HepG2 (cell line): Measurements from ENCODE around the gene TMEM240. TPM values are rescaled to one million over a fixed set of nuclear protein-coding genes. Genes with fewer than 3 reads are reported as not detected.

Experiments
- HDAC6 ChIP-seq: fragments of 200-600 bp; sonication (generic); IDR thresholded peaks from 2 replicates; pipeline ENCODE4 v1.7.0; 2017; ENCODE audit warnings: mild to moderate bottlenecking, antibody characterized with exemption, low read length, low read depth
- HOXA5 ChIP-seq: sonication (generic); formaldehyde crosslinking; IDR thresholded peaks from 2 replicates; pipeline ENCODE4 v1.4.0; 2020; ENCODE audit warnings: missing genetic modification reagents
- IKZF1 ChIP-seq: fragments of 450-650 bp; IDR thresholded peaks from 2 replicates; pipeline ENCODE4 v1.7.1; 2016
- PBX3 ChIP-seq: sonication (generic); formaldehyde crosslinking; IDR thresholded peaks from 2 replicates; pipeline ENCODE4 v1.8.1; 2023; ENCODE audit warnings: missing genetic modification reagents, inconsistent platforms, borderline replicate concordance
- PRDM15 ChIP-seq: sonication (generic); formaldehyde crosslinking; IDR thresholded peaks from 2 replicates; pipeline ENCODE4 v1.4.0; 2020; ENCODE audit warnings: missing genetic modification reagents
- RBM39 ChIP-seq: fragments of 200-400 bp; formaldehyde crosslinking; IDR thresholded peaks from one replicate; pipeline ENCODE4 v1.6.1; 2018; ENCODE audit warnings: antibody characterized with exemption, mild to moderate bottlenecking, low read depth, low read length; ENCODE audit not compliant: poor library complexity, severe bottlenecking
- REPIN1 ChIP-seq: sonication (generic); formaldehyde crosslinking; IDR thresholded peaks from 2 replicates; pipeline ENCODE4 v1.8.0; 2022; ENCODE audit warnings: missing genetic modification reagents, low read depth, mild to moderate bottlenecking, borderline replicate concordance
- ZBED4 ChIP-seq: sonication (generic); formaldehyde crosslinking; IDR thresholded peaks from 2 replicates; pipeline ENCODE4 v1.4.0; 2020; ENCODE audit warnings: missing genetic modification reagents, borderline replicate concordance
- ZBTB26 ChIP-seq: IDR thresholded peaks from 2 replicates; pipeline ENCODE4 v1.6.1; 2016; ENCODE audit warnings: missing compliant biosample characterization, missing genetic modification reagents, borderline replicate concordance
- ZGPAT ChIP-seq: IDR thresholded peaks from 2 replicates; pipeline ENCODE4 v1.6.1; 2016; ENCODE audit warnings: mild to moderate bottlenecking
- ZNF17 ChIP-seq: sonication (generic); formaldehyde crosslinking; IDR thresholded peaks from 2 replicates; pipeline ENCODE4 v1.5.0; 2020; ENCODE audit warnings: mild to moderate bottlenecking, missing genetic modification reagents
- ZNF570 ChIP-seq: sonication (generic); formaldehyde crosslinking; IDR thresholded peaks from 2 replicates; pipeline ENCODE4 v1.4.0; 2020; ENCODE audit warnings: mild to moderate bottlenecking, missing genetic modification reagents, borderline replicate concordance
- ZNF614 ChIP-seq: IDR thresholded peaks from 2 replicates; pipeline ENCODE4 v1.6.1; 2018; ENCODE audit warnings: missing biosample characterization, missing genetic modification reagents, inconsistent platforms, borderline replicate concordance
- ZNF639 ChIP-seq: conservative IDR thresholded peaks from 2 replicates; pipeline ENCODE4 v1.6.1; 2018; ENCODE audit warnings: missing genetic modification reagents
- polyA plus RNA-seq, 8 experiments: library from polyadenylated mRNA; depleted of rRNA in 3 of 8; stranded (reverse) in 7 of 8; unstranded in 1 of 8; fragments of >200 nt; fragmentation: Illumina TruSeq in 4 of 8; extraction: Trizol in 4 of 8; gene quantifications; 2 replicates each; pipeline versions ENCODE4 v1.2.1 to v1.2.3, GENCODE V29; 2011 to 2016; ENCODE audit warnings: low read depth in 4 of 8, missing spikeins in 1 of 8, mixed read lengths in 1 of 8; ENCODE audit not compliant: insufficient read depth in 1 of 8
- total RNA-seq, 5 experiments: library from RNA; depleted of rRNA; stranded (reverse); fragments of >200 nt; fragmentation: Illumina TruSeq; extraction: Trizol; gene quantifications; 2 replicates each; pipeline ENCODE4 v1.2.3, GENCODE V29; 2016; ENCODE audit warnings: low read depth in 1 of 5

The TMEM240 gene
- total and polyA plus RNA-seq, 2 of the 13 experiments (the other 11 are each of a cell fraction or from before 2014, with no cell fraction given) = 0.17 TPM; not detected in 1

GRCh38 chr1:1511533-1512285 lies 28.7 kb downstream of the TMEM240 start, which contains the start of gene ATAD3A (continued):
- TF ChIP-seq ZNF614 = peak; percentile 34; the same call in 1 of the 2 replicates
- TF ChIP-seq ZBED4 (CRISPR knock-in tag) = no peak
- peak; percentile 65; the same call in 1 of the 2 replicates for TF ChIP-seq ZBTB26 (CRISPR knock-in tag)
- TF ChIP-seq REPIN1 (CRISPR knock-in tag) = peak; percentile 67
- no peak for TF ChIP-seq ZNF570
- peak; percentile 95 for TF ChIP-seq ZGPAT (CRISPR knock-in tag)
- TF ChIP-seq PBX3 = no peak
- TF ChIP-seq HDAC6 = no peak
- TF ChIP-seq IKZF1 = no peak
- TF ChIP-seq ZNF17 = no peak
- peak; percentile 73 for TF ChIP-seq RBM39
- TF ChIP-seq ZNF639 (CRISPR knock-in tag) = peak; percentile 94
- TF ChIP-seq PRDM15 (CRISPR knock-in tag) = no peak
- peak; percentile 89; the same call in 1 of the 2 replicates for TF ChIP-seq HOXA5 (CRISPR knock-in tag)
